ENCODE results near the gene C6orf15. TPM values are rescaled to one million over a fixed set of nuclear protein-coding genes. Genes with fewer than 3 reads are reported as not detected.

The C6orf15 gene
- total and polyA plus RNA-seq, 2 of the 8 experiments (the other 6 are each of a cell fraction or from before 2014, with no cell fraction given): not detected

DNA sequence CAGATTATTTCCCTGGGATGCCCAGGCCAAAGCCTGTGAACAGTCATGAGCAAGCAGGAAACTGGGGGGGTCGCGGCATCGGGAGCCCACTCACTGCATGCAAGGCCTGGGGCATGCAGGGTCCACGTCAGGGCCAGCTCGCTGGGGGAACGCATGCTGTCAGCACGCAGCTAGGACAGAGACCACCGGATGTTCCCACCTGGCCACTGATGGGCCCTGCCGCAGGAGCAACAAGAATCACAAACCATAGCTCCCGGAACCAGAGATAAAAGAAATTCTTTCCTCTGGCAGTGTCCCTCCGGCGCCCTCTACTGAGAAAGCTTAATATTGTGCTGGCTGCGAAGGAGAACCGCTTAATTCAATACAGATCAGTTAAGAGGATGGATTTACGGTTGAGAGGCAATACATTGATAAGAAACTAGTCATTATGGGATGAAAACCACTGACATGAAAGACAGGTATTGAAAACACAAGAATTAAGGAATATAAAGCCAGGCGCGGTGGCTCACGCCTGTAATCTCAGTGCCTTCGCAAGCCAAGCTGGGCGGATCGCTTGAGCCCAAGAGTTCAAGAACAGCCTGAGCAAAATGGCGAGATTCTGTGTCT is 32.6 kb downstream of the C6orf15 start (continued):
- TF ChIP-seq, protein P1, sequence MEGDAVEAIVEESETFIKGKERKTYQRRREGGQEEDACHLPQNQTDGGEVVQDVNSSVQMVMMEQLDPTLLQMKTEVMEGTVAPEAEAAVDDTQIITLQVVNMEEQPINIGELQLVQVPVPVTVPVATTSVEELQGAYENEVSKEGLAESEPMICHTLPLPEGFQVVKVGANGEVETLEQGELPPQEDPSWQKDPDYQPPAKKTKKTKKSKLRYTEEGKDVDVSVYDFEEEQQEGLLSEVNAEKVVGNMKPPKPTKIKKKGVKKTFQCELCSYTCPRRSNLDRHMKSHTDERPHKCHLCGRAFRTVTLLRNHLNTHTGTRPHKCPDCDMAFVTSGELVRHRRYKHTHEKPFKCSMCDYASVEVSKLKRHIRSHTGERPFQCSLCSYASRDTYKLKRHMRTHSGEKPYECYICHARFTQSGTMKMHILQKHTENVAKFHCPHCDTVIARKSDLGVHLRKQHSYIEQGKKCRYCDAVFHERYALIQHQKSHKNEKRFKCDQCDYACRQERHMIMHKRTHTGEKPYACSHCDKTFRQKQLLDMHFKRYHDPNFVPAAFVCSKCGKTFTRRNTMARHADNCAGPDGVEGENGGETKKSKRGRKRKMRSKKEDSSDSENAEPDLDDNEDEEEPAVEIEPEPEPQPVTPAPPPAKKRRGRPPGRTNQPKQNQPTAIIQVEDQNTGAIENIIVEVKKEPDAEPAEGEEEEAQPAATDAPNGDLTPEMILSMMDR (IDR thresholded peaks at IDR 0.05; ENCODE audit: control extremely low read depth in 1 of 3, insufficient read depth in 1 of 3, low read depth in 1 of 3, low read length in 3 of 3): peak; percentile 27 to 83 (median 76)

Measured in H1 (cell line).